D721Med (cell line): ENCODE data around the gene KRTAP17-1.

Experiments
- DNase-seq: peaks from one replicate; pipeline ENCODE4 v3.0.0; 2011; ENCODE audit warnings: low spot score; ENCODE audit not compliant: insufficient read length
- FAIRE-seq: peaks from 2 replicates; lab custom pipeline; 2011; peaks lifted over from hg19 to GRCh38; lab: Jason Lieb, UNC
- CTCF ChIP-seq: IDR thresholded peaks from 2 replicates; pipeline ENCODE4 v1.5.1; 2012; ENCODE audit warnings: mild to moderate bottlenecking, control low read depth; ENCODE audit not compliant: insufficient read depth; ENCODE audit errors: missing control alignments

Gene KRTAP17-1

GRCh38 chr17:41308918-41309359 lies 6.6 kb downstream of the KRTAP17-1 start, which contains the start of gene KRTAP16-1:
Gene KRTAP16-1, minus strand, starts transcription at chr17:41309309. Its CDS starts 56 bp downstream, at chr17:41309253.
- FAIRE-seq = no peak
- DNase-seq = no peak
- no peak for TF ChIP-seq CTCF

- FAIRE-seq (no peak), DNase-seq (no peak)
- TF ChIP-seq CTCF = no peak
Measured at GRCh38 chr17:41308251-41308917, 7.1 kb downstream of the KRTAP17-1 start.

- FAIRE-seq = no peak
- no peak for DNase-seq
Measured at GRCh38 chr17:41307647-41308046, 7.9 kb downstream of the KRTAP17-1 start.

GRCh38 chr17:41304091-41304490 lies 11.4 kb downstream of the KRTAP17-1 start:
- FAIRE-seq (no peak), DNase-seq (no peak)
- TF ChIP-seq CTCF = no peak

More at GRCh38 chr17:41307647-41308046, 7.9 kb downstream of the KRTAP17-1 start:
- no peak for TF ChIP-seq CTCF

- no peak for TF ChIP-seq CTCF
- DNase-seq = no peak
- no peak for FAIRE-seq
Measured at GRCh38 chr17:41302981-41303380, 12.5 kb downstream of the KRTAP17-1 start.

- DNase-seq (no peak), FAIRE-seq (no peak)
- no peak for TF ChIP-seq CTCF
Measured at GRCh38 chr17:41301916-41302901, 13.3 kb downstream of the KRTAP17-1 start, which contains the start of gene KRTAP29-1. Gene KRTAP29-1, minus strand, starts transcription at chr17:41302851. Its CDS starts 0 bp downstream, at chr17:41302851.
